ENCODE data around the gene B9D1. TPM values are rescaled to one million over a fixed set of nuclear protein-coding genes. Genes with fewer than 3 reads are reported as not detected.

The B9D1 gene
- total and polyA plus RNA-seq, 9 of the 15 experiments (the other 6 are each of a cell fraction or from before 2014, with no cell fraction given), result 8.9 to 28.0 (median 17.9) TPM

- TF ChIP-seq THAP7 (CRISPR knock-in tag; IDR thresholded peaks at IDR 0.05) (no peak), DIDO1 (tag; IDR thresholded peaks at IDR 0.05; ENCODE audit: low read depth) (no peak), ZFP91 (CRISPR knock-in tag; IDR thresholded peaks at IDR 0.05) (no peak), ARID1B (IDR thresholded peaks at IDR 0.05) (peak; percentile 78), ZNF699 (CRISPR knock-in tag; IDR thresholded peaks at IDR 0.05; ENCODE audit: insufficient replicate concordance) (no peak), TCF7L2 (IDR thresholded peaks at IDR 0.05; ENCODE audit: low read depth, low read length) (no peak), PCBP2 (IDR thresholded peaks at IDR 0.05; ENCODE audit: low read depth, low read length, poor library complexity, severe bottlenecking) (no peak), XRCC3 (IDR thresholded peaks at IDR 0.05) (no peak), TBL1XR1 (IDR thresholded peaks at IDR 0.05; ENCODE audit: low read length in 2 of 2) (no peak), BCL6 (CRISPR knock-in tag; IDR thresholded peaks at IDR 0.05) (no peak), ZKSCAN1 (IDR thresholded peaks at IDR 0.05; ENCODE audit: low read depth, low read length) (no peak), RREB1 (CRISPR knock-in tag; IDR thresholded peaks at IDR 0.05) (no peak), LEF1 (IDR thresholded peaks at IDR 0.05) (peak; percentile 53; the same call in 1 of the 2 replicates), ZNF644 (tag; IDR thresholded peaks at IDR 0.05; ENCODE audit: low read depth) (no peak), ZNF592 (IDR thresholded peaks at IDR 0.05) (peak; percentile 49)
Observed at GRCh38 chr17:19346351-19347255, 15.9 kb downstream of the B9D1 start (continued).

All from K562 (cell line).